ENCODE data around the gene SEL1L3. TPM values are rescaled to one million over a fixed set of nuclear protein-coding genes. Genes with fewer than 3 reads are reported as not detected.
"Not testable (repeated sequence)": the region's sequence is repeated elsewhere in the genome, so short reads cannot be mapped to it uniquely, and the experiment has no call there.

Gene SEL1L3
- total RNA-seq, 2 donors from 2014 or later: 56.5 to 59.0 TPM

GRCh38 chr4:25872851-25873631 is 10.3 kb upstream of the SEL1L3 start:
- H3K9me3 ChIP-seq (ENCODE audit: control insufficient read depth, low read length, poor library complexity, severe bottlenecking): no peaks in the 10 kb centered on the region
- ATAC-seq (no peak), DNase-seq (no peak)
- Mint-ChIP-seq H3K27me3 (no peaks in the 10 kb centered on the region), H3K4me3 (no peak overlapping the region), H3K4me1 (peaks cover 11% of the 10 kb centered on the region), H3K36me3 (ENCODE audit: low read depth) (peaks cover 2% of the 10 kb centered on the region), H3K27ac (no peak overlapping the region)

GRCh38 chr4:25870081-25870480 is 7.3 kb upstream of the SEL1L3 start:
- DNase-seq (no peak), ATAC-seq (no peak)
- no peaks in the 10 kb centered on the region for H3K9me3 ChIP-seq (ENCODE audit: control insufficient read depth, low read length, poor library complexity, severe bottlenecking)
- H3K4me1 Mint-ChIP-seq: peaks cover 18% of the 10 kb centered on the region
- H3K27ac Mint-ChIP-seq: no peak overlapping the region
- H3K27me3 Mint-ChIP-seq: no peaks in the 10 kb centered on the region
- H3K36me3 Mint-ChIP-seq (ENCODE audit: low read depth): peaks cover 4% of the 10 kb centered on the region
- no peak overlapping the region for H3K4me3 Mint-ChIP-seq

GRCh38 chr4:25867781-25868294 is 5.0 kb upstream of the SEL1L3 start:
- ATAC-seq: no peak
- Mint-ChIP-seq H3K4me3 (no peak overlapping the region), H3K36me3 (ENCODE audit: low read depth) (peaks cover 2% of the 10 kb centered on the region), H3K27me3 (no peaks in the 10 kb centered on the region), H3K27ac (no peak overlapping the region), H3K4me1 (peaks cover 13% of the 10 kb centered on the region)
- no peaks in the 10 kb centered on the region for H3K9me3 ChIP-seq (ENCODE audit: control insufficient read depth, low read length, poor library complexity, severe bottlenecking)
- no peak for DNase-seq

GRCh38 chr4:25866401-25866800 is 3.6 kb upstream of the SEL1L3 start:
- not testable (repeated sequence) for H3K4me3 Mint-ChIP-seq; DNase-seq; H3K36me3 Mint-ChIP-seq (ENCODE audit: low read depth); ATAC-seq; H3K27me3 Mint-ChIP-seq; H3K9me3 ChIP-seq (ENCODE audit: control insufficient read depth, low read length, poor library complexity, severe bottlenecking); H3K27ac Mint-ChIP-seq
- peaks cover 16% of the 10 kb centered on the region for H3K4me1 Mint-ChIP-seq

GRCh38 chr4:25865586-25865985 is 2.8 kb upstream of the SEL1L3 start:
- ATAC-seq (no peak), DNase-seq (no peak)
- H3K27ac Mint-ChIP-seq: no peak overlapping the region
- peaks cover 23% of the 10 kb centered on the region for H3K4me1 Mint-ChIP-seq
- no peak overlapping the region for H3K4me3 Mint-ChIP-seq
- H3K36me3 Mint-ChIP-seq (ENCODE audit: low read depth): peaks cover 7% of the 10 kb centered on the region
- H3K27me3 Mint-ChIP-seq: no peaks in the 10 kb centered on the region
- H3K9me3 ChIP-seq (ENCODE audit: control insufficient read depth, low read length, poor library complexity, severe bottlenecking): no peaks in the 10 kb centered on the region

- Mint-ChIP-seq H3K4me3 (peak overlapping the region; percentile 85), H3K36me3 (ENCODE audit: low read depth) (peaks cover 7% of the 10 kb centered on the region), H3K27ac (no peak overlapping the region), H3K4me1 (peaks cover 36% of the 10 kb centered on the region), H3K27me3 (no peaks in the 10 kb centered on the region)
- no peaks in the 10 kb centered on the region for H3K9me3 ChIP-seq (ENCODE audit: control insufficient read depth, low read length, poor library complexity, severe bottlenecking)
- ATAC-seq (no peak), DNase-seq (no peak)
Measured at GRCh38 chr4:25863831-25864418, 1.1 kb upstream of the SEL1L3 start.

GRCh38 chr4:25863347-25863784 is 578 bp upstream of the SEL1L3 start:
- H3K36me3 Mint-ChIP-seq (ENCODE audit: low read depth): peaks cover 7% of the 10 kb centered on the region
- no peak overlapping the region for H3K27ac Mint-ChIP-seq
- ATAC-seq (no peak), DNase-seq (no peak)
- peak overlapping the region; percentile 85 for H3K4me3 Mint-ChIP-seq
- H3K9me3 ChIP-seq (ENCODE audit: control insufficient read depth, low read length, poor library complexity, severe bottlenecking): no peaks in the 10 kb centered on the region
- H3K4me1 Mint-ChIP-seq: peaks cover 37% of the 10 kb centered on the region
- no peaks in the 10 kb centered on the region for H3K27me3 Mint-ChIP-seq

- H3K27ac Mint-ChIP-seq: peak overlapping the region; percentile 99
- DNase-seq: no peak
- H3K4me1 Mint-ChIP-seq: peaks cover 43% of the 10 kb centered on the region
- peak overlapping the region; percentile 100 for H3K4me3 Mint-ChIP-seq
- no peaks in the 10 kb centered on the region for H3K27me3 Mint-ChIP-seq
- H3K9me3 ChIP-seq (ENCODE audit: control insufficient read depth, low read length, poor library complexity, severe bottlenecking): no peaks in the 10 kb centered on the region
- peaks cover 5% of the 10 kb centered on the region for H3K36me3 Mint-ChIP-seq (ENCODE audit: low read depth)
- ATAC-seq: peak; percentile 16
Measured at GRCh38 chr4:25861951-25862410, 807 bp downstream of the SEL1L3 start.

GRCh38 chr4:25861280-25861950 is 1.4 kb downstream of the SEL1L3 start:
- H3K4me3 Mint-ChIP-seq: peak overlapping the region; percentile 100
- H3K36me3 Mint-ChIP-seq (ENCODE audit: low read depth): peaks cover 5% of the 10 kb centered on the region
- DNase-seq: no peak
- H3K9me3 ChIP-seq (ENCODE audit: control insufficient read depth, low read length, poor library complexity, severe bottlenecking): no peaks in the 10 kb centered on the region
- no peaks in the 10 kb centered on the region for H3K27me3 Mint-ChIP-seq
- peak overlapping the region; percentile 99 for H3K27ac Mint-ChIP-seq
- no peak for ATAC-seq
- peaks cover 47% of the 10 kb centered on the region for H3K4me1 Mint-ChIP-seq

- ATAC-seq (no peak), DNase-seq (no peak)
- Mint-ChIP-seq H3K36me3 (ENCODE audit: low read depth) (peaks cover 5% of the 10 kb centered on the region), H3K27ac (peak overlapping the region; percentile 99), H3K4me3 (peak overlapping the region; percentile 100), H3K27me3 (no peaks in the 10 kb centered on the region), H3K4me1 (peaks cover 50% of the 10 kb centered on the region)
- H3K9me3 ChIP-seq (ENCODE audit: control insufficient read depth, low read length, poor library complexity, severe bottlenecking): no peaks in the 10 kb centered on the region
Measured at GRCh38 chr4:25860586-25861279, 2.1 kb downstream of the SEL1L3 start.

- DNase-seq (peak in 1 of 3 donors; percentile 23), ATAC-seq (peak; percentile 78)
- Mint-ChIP-seq H3K4me3 (peak overlapping the region; percentile 87), H3K4me1 (peaks cover 55% of the 10 kb centered on the region), H3K27ac (peak overlapping the region; percentile 99), H3K27me3 (no peaks in the 10 kb centered on the region), H3K36me3 (ENCODE audit: low read depth) (peaks cover 5% of the 10 kb centered on the region)
- no peaks in the 10 kb centered on the region for H3K9me3 ChIP-seq (ENCODE audit: control insufficient read depth, low read length, poor library complexity, severe bottlenecking)
Measured at GRCh38 chr4:25859429-25860148, 3.2 kb downstream of the SEL1L3 start.

GRCh38 chr4:25857851-25858400 is 4.9 kb downstream of the SEL1L3 start:
- peak overlapping the region; percentile 99 for H3K27ac Mint-ChIP-seq
- H3K36me3 Mint-ChIP-seq (ENCODE audit: low read depth): peaks cover 5% of the 10 kb centered on the region
- DNase-seq (no peak), ATAC-seq (no peak)
- H3K4me1 Mint-ChIP-seq: peaks cover 58% of the 10 kb centered on the region
- no peak overlapping the region for H3K4me3 Mint-ChIP-seq
- no peaks in the 10 kb centered on the region for H3K9me3 ChIP-seq (ENCODE audit: control insufficient read depth, low read length, poor library complexity, severe bottlenecking)
- H3K27me3 Mint-ChIP-seq: no peaks in the 10 kb centered on the region
